ENCODE measurements around the gene BABAM1.

Gene BABAM1

GRCh38 chr19:17249887-17250548 is 17.2 kb upstream of the BABAM1 start:
- no peak overlapping the region for H3K4me3 ChIP-seq (replicated peaks in 1 of 2; ENCODE audit: low read depth in 2 of 2, low read length in 2 of 2)
- TF ChIP-seq CTCF (IDR thresholded peaks at IDR 0.05; ENCODE audit: low read depth, low read length): no peak
- no peak for DNase-seq (ENCODE audit: low read depth in 2 of 2)

- no peak overlapping the region for H3K4me3 ChIP-seq (replicated peaks in 1 of 2; ENCODE audit: low read depth in 2 of 2, low read length in 2 of 2)
- no peak for TF ChIP-seq CTCF (IDR thresholded peaks at IDR 0.05; ENCODE audit: low read depth, low read length)
- no peak for DNase-seq (ENCODE audit: low read depth in 2 of 2)
Observed at GRCh38 chr19:17254636-17255035, 12.6 kb upstream of the BABAM1 start.

- DNase-seq (ENCODE audit: low read depth in 2 of 2): no peak
- H3K4me3 ChIP-seq (replicated peaks in 1 of 2; ENCODE audit: low read depth in 2 of 2, low read length in 2 of 2): no peak overlapping the region
- no peak for TF ChIP-seq CTCF (IDR thresholded peaks at IDR 0.05; ENCODE audit: low read depth, low read length)
Observed at GRCh38 chr19:17255150-17255621, 12.1 kb upstream of the BABAM1 start.

GRCh38 chr19:17256130-17256529 is 11.1 kb upstream of the BABAM1 start:
- TF ChIP-seq CTCF (IDR thresholded peaks at IDR 0.05; ENCODE audit: low read depth, low read length): no peak
- H3K4me3 ChIP-seq (replicated peaks in 1 of 2; ENCODE audit: low read depth in 2 of 2, low read length in 2 of 2): no peak overlapping the region

GRCh38 chr19:17259118-17259780 is 8.0 kb upstream of the BABAM1 start:
- TF ChIP-seq CTCF (IDR thresholded peaks at IDR 0.05; ENCODE audit: low read depth, low read length): no peak
- H3K4me3 ChIP-seq (replicated peaks in 1 of 2; ENCODE audit: low read depth in 2 of 2, low read length in 2 of 2): no peak overlapping the region
- peak in 1 of 2 donors; percentile 39 for DNase-seq (ENCODE audit: low read depth in 2 of 2)

More at GRCh38 chr19:17256130-17256529, 11.1 kb upstream of the BABAM1 start:
- no peak for DNase-seq (ENCODE audit: low read depth in 2 of 2)

GRCh38 chr19:17259934-17260333 is 7.3 kb upstream of the BABAM1 start:
- DNase-seq (ENCODE audit: low read depth in 2 of 2): no peak
- H3K4me3 ChIP-seq (replicated peaks in 1 of 2; ENCODE audit: low read depth in 2 of 2, low read length in 2 of 2): no peak overlapping the region
- TF ChIP-seq CTCF (IDR thresholded peaks at IDR 0.05; ENCODE audit: low read depth, low read length): no peak

All from cardiac fibroblast (primary cell).